SK-N-SH treated with all-trans-retinoic acid at 6 μM for 48 hours (cell line): Measurements from ENCODE around the gene MYRF.

Experiments
- BACH2 ChIP-seq: fragments of 250-450 bp; sonication (Bioruptor Pico); IDR thresholded peaks from 2 replicates; pipeline ENCODE4 v1.9.0; 2021; ENCODE audit warnings: mild to moderate bottlenecking, borderline replicate concordance
- CREB5 ChIP-seq: fragments of 250-450 bp; sonication (Bioruptor Pico); IDR thresholded peaks from 2 replicates; pipeline ENCODE4 v1.5.1; 2020; ENCODE audit warnings: low read depth, mild to moderate bottlenecking, moderate library complexity
- PPARA ChIP-seq: fragments of 250-450 bp; sonication (Bioruptor Pico); IDR thresholded peaks from 2 replicates; pipeline ENCODE4 v1.5.0; 2020; ENCODE audit warnings: mild to moderate bottlenecking, borderline replicate concordance
- SNAI2 ChIP-seq: fragments of 250-450 bp; sonication (Bioruptor Pico); IDR thresholded peaks from 2 replicates; pipeline ENCODE4 v1.5.0; 2020; ENCODE audit warnings: mild to moderate bottlenecking, moderate library complexity
- ZFP30 ChIP-seq: fragments of 450-650 bp; formaldehyde crosslinking; IDR thresholded peaks from 2 replicates; pipeline ENCODE4 v1.5.0; 2022; ENCODE audit warnings: mild to moderate bottlenecking, moderate library complexity
- ZNF565 ChIP-seq: fragments of 450-650 bp; formaldehyde crosslinking; conservative IDR thresholded peaks from 2 replicates; pipeline ENCODE4 v1.5.0; 2020; ENCODE audit warnings: low read depth, mild to moderate bottlenecking, moderate library complexity

- no peak for TF ChIP-seq ZFP30 (CRISPR knock-in tag)
- TF ChIP-seq PPARA, result no peak
- TF ChIP-seq ZNF565 (CRISPR knock-in tag), result no peak
- TF ChIP-seq SNAI2 (CRISPR knock-in tag), result no peak
- no peak for TF ChIP-seq BACH2 (CRISPR knock-in tag)
- no peak for TF ChIP-seq CREB5 (CRISPR knock-in tag)
Observed at GRCh38 chr11:61709572-61709971, 42.9 kb upstream of the MYRF start.
